Astrocyte (in vitro differentiated cells and primary cell): ENCODE measurements around the gene ABCC2. TPM values are rescaled to one million over a fixed set of nuclear protein-coding genes. Genes with fewer than 3 reads are reported as not detected.

Experiments
- DNase-seq: peaks from one replicate; pipeline ENCODE4 v3.0.0-alpha.2; 2010; ENCODE audit warnings: low read depth
- FAIRE-seq: peaks from 2 replicates; lab custom pipeline; 2011; peaks lifted over from hg19 to GRCh38; lab: Jason Lieb, UNC
- H2AFZ ChIP-seq: 2 replicates; pipeline ENCODE4 v1.6.0; 2012; ENCODE audit warnings: low read depth, low read length, inconsistent platforms
- H3K27ac ChIP-seq: 2 replicates; pipeline ENCODE4 v1.5.1; 2011; ENCODE audit warnings: low read depth, low read length, inconsistent platforms
- H3K27me3 ChIP-seq: 2 replicates; pipeline ENCODE4 v1.6.0; 2011; ENCODE audit warnings: low read length, inconsistent platforms; ENCODE audit not compliant: insufficient read depth
- H3K36me3 ChIP-seq: 2 replicates; pipeline ENCODE4 v1.5.1; 2011; ENCODE audit warnings: low read length, inconsistent platforms; ENCODE audit not compliant: insufficient read depth
- H3K4me1 ChIP-seq: 2 replicates; pipeline ENCODE4 v1.5.1; 2011; ENCODE audit warnings: low read length, inconsistent platforms; ENCODE audit not compliant: insufficient read depth
- H3K4me2 ChIP-seq: 2 replicates; pipeline ENCODE4 v1.6.0; 2012; ENCODE audit warnings: low read length, inconsistent platforms
- H3K4me3 ChIP-seq: 2 replicates; pipeline ENCODE4 v1.5.1; 2011; ENCODE audit warnings: low read depth, mild to moderate bottlenecking, low read length, inconsistent platforms; ENCODE audit not compliant: insufficient read depth
- H3K79me2 ChIP-seq: 2 replicates; pipeline ENCODE4 v1.6.0; 2012; ENCODE audit warnings: mild to moderate bottlenecking, low read length, inconsistent platforms; ENCODE audit not compliant: insufficient read depth
- H3K9ac ChIP-seq: 2 replicates; pipeline ENCODE4 v1.6.0; 2012; ENCODE audit warnings: mild to moderate bottlenecking, low read length, inconsistent platforms
- H3K9me3 ChIP-seq: 2 replicates; pipeline ENCODE4 v1.5.1; 2012; ENCODE audit warnings: low read depth, mild to moderate bottlenecking, low read length, inconsistent platforms; ENCODE audit not compliant: insufficient read depth
- H4K20me1 ChIP-seq: 2 replicates; pipeline ENCODE4 v1.6.0; 2012; ENCODE audit warnings: low read length, inconsistent platforms; ENCODE audit not compliant: insufficient read depth
- H3K27ac Mint-ChIP-seq: one replicate; pipeline ENCODE4 v1.8.0; 2021; ENCODE audit warnings: mild to moderate bottlenecking, mixed read lengths; ENCODE audit not compliant: unreplicated experiment
- H3K27me3 Mint-ChIP-seq: one replicate; pipeline ENCODE4 v1.8.0; 2021; ENCODE audit warnings: low read depth, mixed read lengths; ENCODE audit not compliant: unreplicated experiment
- H3K36me3 Mint-ChIP-seq: one replicate; pipeline ENCODE4 v1.8.0; 2021; ENCODE audit warnings: low read depth, mixed read lengths; ENCODE audit not compliant: unreplicated experiment
- H3K4me1 Mint-ChIP-seq: one replicate; pipeline ENCODE4 v1.8.0; 2021; ENCODE audit warnings: low read depth, mixed read lengths; ENCODE audit not compliant: unreplicated experiment
- H3K4me3 Mint-ChIP-seq: one replicate; pipeline ENCODE4 v1.8.0; 2021; ENCODE audit warnings: mild to moderate bottlenecking, moderate library complexity, mixed read lengths; ENCODE audit not compliant: unreplicated experiment
- H3K9me3 Mint-ChIP-seq: one replicate; pipeline ENCODE4 v1.8.0; 2021; ENCODE audit warnings: mild to moderate bottlenecking, mixed read lengths; ENCODE audit not compliant: unreplicated experiment
- EZH2 ChIP-seq: IDR thresholded peaks from 2 replicates; pipeline ENCODE4 v1.6.1; 2012; ENCODE audit warnings: mild to moderate bottlenecking, low read length, inconsistent platforms; ENCODE audit not compliant: insufficient read depth
- total RNA-seq: library from RNA; stranded (reverse); gene quantifications from 2 replicates; pipeline ENCODE4 v1.2.1, GENCODE V29; 2021
- TF ChIP-seq, protein P1 (sequence below): IDR thresholded peaks from 2 replicates; pipeline ENCODE4 v1.5.1; 2011; ENCODE audit warnings: low read depth, mild to moderate bottlenecking, inconsistent platforms, low read length, moderate library complexity; ENCODE audit not compliant: insufficient read depth

Gene ABCC2
- total RNA-seq, 1 donor from 2014 or later = 0.59 TPM

- H3K79me2 ChIP-seq = no peaks in the 10 kb centered on the region
- peaks cover 37% of the 10 kb centered on the region for H3K4me1 Mint-ChIP-seq
- H3K4me1 ChIP-seq = peaks cover 40% of the 10 kb centered on the region
- FAIRE-seq = peak; percentile 17
- H3K9me3 Mint-ChIP-seq = no peaks in the 10 kb centered on the region
- H3K27me3 ChIP-seq = no peaks in the 10 kb centered on the region
- H3K4me2 ChIP-seq = peak overlapping the region; percentile 88
- DNase-seq = peak; percentile 67
- peak overlapping the region; percentile 97 for H3K27ac ChIP-seq
- H4K20me1 ChIP-seq = no peaks in the 10 kb centered on the region
- peak overlapping the region; percentile 35 for H2AFZ ChIP-seq
- no peaks in the 10 kb centered on the region for H3K27me3 Mint-ChIP-seq
- TF ChIP-seq, protein P1, sequence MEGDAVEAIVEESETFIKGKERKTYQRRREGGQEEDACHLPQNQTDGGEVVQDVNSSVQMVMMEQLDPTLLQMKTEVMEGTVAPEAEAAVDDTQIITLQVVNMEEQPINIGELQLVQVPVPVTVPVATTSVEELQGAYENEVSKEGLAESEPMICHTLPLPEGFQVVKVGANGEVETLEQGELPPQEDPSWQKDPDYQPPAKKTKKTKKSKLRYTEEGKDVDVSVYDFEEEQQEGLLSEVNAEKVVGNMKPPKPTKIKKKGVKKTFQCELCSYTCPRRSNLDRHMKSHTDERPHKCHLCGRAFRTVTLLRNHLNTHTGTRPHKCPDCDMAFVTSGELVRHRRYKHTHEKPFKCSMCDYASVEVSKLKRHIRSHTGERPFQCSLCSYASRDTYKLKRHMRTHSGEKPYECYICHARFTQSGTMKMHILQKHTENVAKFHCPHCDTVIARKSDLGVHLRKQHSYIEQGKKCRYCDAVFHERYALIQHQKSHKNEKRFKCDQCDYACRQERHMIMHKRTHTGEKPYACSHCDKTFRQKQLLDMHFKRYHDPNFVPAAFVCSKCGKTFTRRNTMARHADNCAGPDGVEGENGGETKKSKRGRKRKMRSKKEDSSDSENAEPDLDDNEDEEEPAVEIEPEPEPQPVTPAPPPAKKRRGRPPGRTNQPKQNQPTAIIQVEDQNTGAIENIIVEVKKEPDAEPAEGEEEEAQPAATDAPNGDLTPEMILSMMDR = no peak
- TF ChIP-seq EZH2 = no peak
- H3K9me3 ChIP-seq = no peaks in the 10 kb centered on the region
- no peak overlapping the region for H3K4me3 Mint-ChIP-seq
- H3K36me3 Mint-ChIP-seq = no peaks in the 10 kb centered on the region
- peak overlapping the region; percentile 99 for H3K27ac Mint-ChIP-seq
- no peaks in the 10 kb centered on the region for H3K36me3 ChIP-seq
- peak overlapping the region; percentile 53 for H3K4me3 ChIP-seq
- peak overlapping the region; percentile 85 for H3K9ac ChIP-seq
Measured at GRCh38 chr10:99779335-99779734, 3.1 kb upstream of the ABCC2 start.

GRCh38 chr10:99781734-99782429 lies 558 bp upstream of the ABCC2 start:
- no peaks in the 10 kb centered on the region for H3K27me3 ChIP-seq
- no peaks in the 10 kb centered on the region for H4K20me1 ChIP-seq
- H3K4me2 ChIP-seq = no peak overlapping the region
- no peak for TF ChIP-seq EZH2
- TF ChIP-seq, protein P1 = no peak
- no peak overlapping the region for H2AFZ ChIP-seq
- FAIRE-seq = no peak
- H3K4me3 ChIP-seq = no peak overlapping the region
- Mint-ChIP-seq H3K4me3 (no peak overlapping the region), H3K27ac (no peak overlapping the region), H3K4me1 (peaks cover 31% of the 10 kb centered on the region), H3K9me3 (no peaks in the 10 kb centered on the region), H3K27me3 (no peaks in the 10 kb centered on the region), H3K36me3 (no peaks in the 10 kb centered on the region)
- no peak overlapping the region for H3K9ac ChIP-seq
- no peaks in the 10 kb centered on the region for H3K9me3 ChIP-seq
- H3K79me2 ChIP-seq = no peaks in the 10 kb centered on the region
- no peak overlapping the region for H3K27ac ChIP-seq
- no peaks in the 10 kb centered on the region for H3K36me3 ChIP-seq
- H3K4me1 ChIP-seq = peaks cover 35% of the 10 kb centered on the region
- DNase-seq = no peak
